SK-N-SH (cell line): ENCODE data around the gene TP53BP2. TPM values are rescaled to one million over a fixed set of nuclear protein-coding genes. Genes with fewer than 3 reads are reported as not detected.
"Not testable (repeated sequence)": the region's sequence is repeated elsewhere in the genome, so short reads cannot be mapped to it uniquely, and the experiment has no call there.

Experiments used
- CTCF ChIA-PET: fragments of 300-600, 350-600 bp; formaldehyde crosslinking; extraction: SDS; loops from one replicate; lab custom pipeline; 2021; lab: Yijun Ruan, JAX
- POLR2A ChIA-PET: fragments of 350-600 bp; sonication (Branson Sonifier 250); formaldehyde crosslinking; extraction: SDS; loops from one replicate; lab custom pipeline; 2020; ENCODE audit warnings: antibody characterized with exemption, inconsistent platforms; lab: Yijun Ruan, JAX
- DNase-seq: peaks from one replicate; pipeline ENCODE4 v3.0.0; 2012
- H2AFZ ChIP-seq: fragments of 200-600 bp; sonication (generic); 2 replicates; pipeline ENCODE4 v1.8.1; 2016; ENCODE audit warnings: antibody characterized with exemption, mild to moderate bottlenecking, low read depth
- H3F3A ChIP-seq: fragments of 200-600 bp; sonication (generic); replicated peaks from 2 replicates; pipeline ENCODE3; 2016; ENCODE audit warnings: antibody characterized with exemption, mild to moderate bottlenecking; ENCODE audit not compliant: insufficient read depth
- H3K27ac ChIP-seq, 2 experiments: fragments of 200-500 bp in 1 of 2; fragments of 200-600 bp in 1 of 2; sonication (Bioruptor generic) in 1 of 2; sonication (generic), shearing (Covaris generic) in 1 of 2; 2 replicates each; pipeline versions ENCODE4 v1.5.1 to v1.6.1; 2014 to 2016; ENCODE audit warnings: low read depth in 2 of 2, inconsistent platforms in 1 of 2, low read length in 1 of 2, mild to moderate bottlenecking in 1 of 2, mixed read lengths in 1 of 2
- H3K27me3 ChIP-seq: fragments of 200-600 bp; sonication (generic), shearing (Covaris generic); 2 replicates; pipeline ENCODE4 v1.6.1; 2016; ENCODE audit warnings: mixed run types; ENCODE audit not compliant: insufficient read depth
- H3K36me3 ChIP-seq, 2 experiments: fragments of 200-500 bp in 1 of 2; fragments of 200-600 bp in 1 of 2; sonication (Bioruptor generic) in 1 of 2; sonication (generic) in 1 of 2; replicated peaks in 1 of 2; 2 replicates each; pipeline versions ENCODE3 to v1.5.1; 2014 to 2016; ENCODE audit warnings: low read length in 1 of 2, mild to moderate bottlenecking in 1 of 2; ENCODE audit not compliant: insufficient read depth in 2 of 2, control insufficient read depth in 1 of 2
- H3K4me1 ChIP-seq, 2 experiments: fragments of 200-500 bp in 1 of 2; fragments of 200-600 bp in 1 of 2; sonication (Bioruptor generic) in 1 of 2; sonication (generic), shearing (Covaris generic) in 1 of 2; 2 replicates each; pipeline versions ENCODE4 v1.5.1 to v1.6.1; 2014 to 2016; ENCODE audit warnings: low read depth in 1 of 2, low read length in 1 of 2, mixed run types in 1 of 2; ENCODE audit not compliant: insufficient read depth in 2 of 2, control insufficient read depth in 1 of 2
- H3K4me2 ChIP-seq: fragments of 200-600 bp; sonication (generic), shearing (Covaris generic); 2 replicates; pipeline ENCODE4 v1.6.1; 2017; ENCODE audit warnings: mixed run types
- H3K4me3 ChIP-seq, 2 experiments: fragments of 200-500 bp in 1 of 2; fragments of 200-600 bp in 1 of 2; sonication (Bioruptor generic) in 1 of 2; sonication (generic), shearing (Covaris generic) in 1 of 2; 2 replicates each; pipeline versions ENCODE4 v1.5.1 to v1.8.1; 2014 to 2016; ENCODE audit warnings: low read depth in 2 of 2, inconsistent platforms in 1 of 2, low read length in 1 of 2, mild to moderate bottlenecking in 1 of 2, mixed read lengths in 1 of 2, moderate library complexity in 1 of 2
- H3K79me2 ChIP-seq: fragments of 200-600 bp; sonication (generic); 2 replicates; pipeline ENCODE4 v1.8.1; 2017; ENCODE audit warnings: mild to moderate bottlenecking; ENCODE audit not compliant: insufficient read depth
- H3K9ac ChIP-seq: fragments of 200-600 bp; sonication (generic); 2 replicates; pipeline ENCODE4 v1.6.1; 2017; ENCODE audit warnings: mixed run types
- H3K9me2 ChIP-seq: fragments of 200-600 bp; sonication (generic); 2 replicates; pipeline ENCODE4 v1.6.1; 2017; ENCODE audit warnings: mixed run types
- H3K9me3 ChIP-seq: fragments of 200-600 bp; sonication (generic); 2 replicates; pipeline ENCODE4 v1.6.1; 2017; ENCODE audit warnings: mixed run types, mild to moderate bottlenecking, moderate library complexity
- H4K20me1 ChIP-seq: fragments of 200-600 bp; sonication (generic); 2 replicates; pipeline ENCODE4 v1.6.1; 2017; ENCODE audit warnings: mild to moderate bottlenecking, mixed run types; ENCODE audit not compliant: insufficient read depth
- ELF1 ChIP-seq: IDR thresholded peaks from 2 replicates; pipeline ENCODE4 v1.4.0; 2012
- FOXJ3 ChIP-seq: sonication (generic); formaldehyde crosslinking; IDR thresholded peaks from 2 replicates; pipeline ENCODE4 v1.5.1; 2020; ENCODE audit warnings: mild to moderate bottlenecking, missing genetic modification reagents
- GABPA ChIP-seq: IDR thresholded peaks from 2 replicates; pipeline ENCODE4 v1.4.0; 2012; ENCODE audit warnings: low read depth, mild to moderate bottlenecking
- MEF2A ChIP-seq: IDR thresholded peaks from 2 replicates; pipeline ENCODE4 v1.4.0; 2012; ENCODE audit warnings: low read depth, borderline replicate concordance
- MXI1 ChIP-seq: IDR thresholded peaks from 2 replicates; pipeline ENCODE4 v1.6.1; 2012; ENCODE audit warnings: mild to moderate bottlenecking, low read depth, low read length, improper control_type of control experiment
- NFIC ChIP-seq: IDR thresholded peaks from 2 replicates; pipeline ENCODE4 v1.4.0; 2012; ENCODE audit warnings: borderline replicate concordance
- POLR2AphosphoS5 ChIP-seq: IDR thresholded peaks from 2 replicates; pipeline ENCODE4 v1.6.1; 2012; ENCODE audit warnings: low read depth, low read length
- RAD21 ChIP-seq: IDR thresholded peaks from 2 replicates; pipeline ENCODE4 v1.6.1; 2012; ENCODE audit warnings: mild to moderate bottlenecking, low read length
- RFX5 ChIP-seq: IDR thresholded peaks from 2 replicates; pipeline ENCODE4 v1.6.1; 2012; ENCODE audit warnings: mild to moderate bottlenecking, improper control_type of control experiment, low read length
- RXRA ChIP-seq: IDR thresholded peaks from 2 replicates; pipeline ENCODE4 v1.4.0; 2012; ENCODE audit warnings: low read depth, mild to moderate bottlenecking, borderline replicate concordance
- TCF12 ChIP-seq: IDR thresholded peaks from 2 replicates; pipeline ENCODE4 v1.4.0; 2012
- TEAD4 ChIP-seq: IDR thresholded peaks from 2 replicates; pipeline ENCODE4 v1.4.0; 2012; ENCODE audit warnings: mild to moderate bottlenecking, borderline replicate concordance; ENCODE audit not compliant: insufficient read depth
- USF1 ChIP-seq: IDR thresholded peaks from 2 replicates; pipeline ENCODE4 v1.4.0; 2012; ENCODE audit warnings: low read depth, borderline replicate concordance
- WGBS: methylation state at CpG from one replicate; pipeline ENCODE4 v1.1.6; 2017; ENCODE audit warnings: low lambda C conversion rate; 5-methylcytosine and 5-hydroxymethylcytosine counted together
- polyA plus RNA-seq, 3 experiments: library from polyadenylated mRNA; depleted of rRNA; stranded (reverse); fragments of >200 nt; gene quantifications; 2 replicates each; pipeline ENCODE4 v1.2.3, GENCODE V29; 2012
- TF ChIP-seq, protein P1 (sequence below): fragments of 150-350 bp; IDR thresholded peaks from 2 replicates; pipeline ENCODE4 v1.6.1; 2016; ENCODE audit warnings: mild to moderate bottlenecking, low read depth, low read length
- TF ChIP-seq, protein P2 (sequence below): fragments of 200-600 bp; sonication (generic); IDR thresholded peaks from 2 replicates; pipeline ENCODE4 v1.6.1; 2017; ENCODE audit warnings: antibody characterized with exemption, mild to moderate bottlenecking, moderate library complexity
- TF ChIP-seq, protein P3 (sequence below): IDR thresholded peaks from 2 replicates; pipeline ENCODE4 v1.4.0; 2012; ENCODE audit warnings: low read depth, borderline replicate concordance

The TP53BP2 gene
- polyA plus RNA-seq, 1 of the 3 experiments (the other 2 are of a cell fraction), result 11.4 TPM

GRCh38 chr1:223820515-223820858, 25.3 kb downstream of the TP53BP2 start:
- Histone ChIP-seq H2AFZ (no peak overlapping the region), H3K9ac (no peak overlapping the region), H4K20me1 (peaks cover 17% of the 10 kb centered on the region), H3K36me3 (peaks cover 3 to 15% of the 10 kb centered on the region in 2 experiments), H3K27me3 (no peaks in the 10 kb centered on the region), H3K4me3 (no peak overlapping the region), H3F3A (no peaks in the 10 kb centered on the region), H3K9me2 (no peaks in the 10 kb centered on the region), H3K27ac (no peak overlapping the region; a peak in 1 of 4 replicates), H3K79me2 (peaks cover 82% of the 10 kb centered on the region), H3K4me2 (no peak overlapping the region), H3K9me3 (no peaks in the 10 kb centered on the region), H3K4me1 (peaks cover 0 to 15% of the 10 kb centered on the region in 2 experiments; a peak in 1 of 4 replicates)
- DNase-seq, result no peak
- CTCF ChIA-PET, result interaction anchor here (1.1 to 3.1 kb wide), 4 partner anchors 8 to 230 kb away, joined by 3 to 13 read pairs (median 5); partner anchors contain the start of gene TP53BP2
- 94% methylated on average over 2 of the region's 2 CpGs for WGBS
- no peak for TF ChIP-seq RAD21
- TF ChIP-seq, protein P1, sequence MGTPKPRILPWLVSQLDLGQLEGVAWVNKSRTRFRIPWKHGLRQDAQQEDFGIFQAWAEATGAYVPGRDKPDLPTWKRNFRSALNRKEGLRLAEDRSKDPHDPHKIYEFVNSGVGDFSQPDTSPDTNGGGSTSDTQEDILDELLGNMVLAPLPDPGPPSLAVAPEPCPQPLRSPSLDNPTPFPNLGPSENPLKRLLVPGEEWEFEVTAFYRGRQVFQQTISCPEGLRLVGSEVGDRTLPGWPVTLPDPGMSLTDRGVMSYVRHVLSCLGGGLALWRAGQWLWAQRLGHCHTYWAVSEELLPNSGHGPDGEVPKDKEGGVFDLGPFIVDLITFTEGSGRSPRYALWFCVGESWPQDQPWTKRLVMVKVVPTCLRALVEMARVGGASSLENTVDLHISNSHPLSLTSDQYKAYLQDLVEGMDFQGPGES, result no peak
- TF ChIP-seq POLR2AphosphoS5, result no peak
- TF ChIP-seq MEF2A, result no peak
- no peak for TF ChIP-seq TEAD4
- no peak for TF ChIP-seq GABPA
- TF ChIP-seq USF1, result no peak
- TF ChIP-seq TCF12, result no peak
- TF ChIP-seq MXI1, result no peak
- TF ChIP-seq FOXJ3 (CRISPR knock-in tag), result no peak
- no peak for TF ChIP-seq NFIC
- no peak for TF ChIP-seq RFX5
- no peak for TF ChIP-seq RXRA
- POLR2A ChIA-PET, result no interaction called here

- no peaks in the 10 kb centered on the region for H3K9me3 ChIP-seq
- H4K20me1 ChIP-seq, result peaks cover 13% of the 10 kb centered on the region; the same call in 1 of the 2 replicates
- no peak overlapping the region for H3K4me2 ChIP-seq
- H3F3A ChIP-seq, result no peaks in the 10 kb centered on the region
- TF ChIP-seq MEF2A (no peak), ELF1 (no peak), TEAD4 (no peak), FOXJ3 (CRISPR knock-in tag) (no peak), GABPA (no peak)
- TF ChIP-seq, protein P2, sequence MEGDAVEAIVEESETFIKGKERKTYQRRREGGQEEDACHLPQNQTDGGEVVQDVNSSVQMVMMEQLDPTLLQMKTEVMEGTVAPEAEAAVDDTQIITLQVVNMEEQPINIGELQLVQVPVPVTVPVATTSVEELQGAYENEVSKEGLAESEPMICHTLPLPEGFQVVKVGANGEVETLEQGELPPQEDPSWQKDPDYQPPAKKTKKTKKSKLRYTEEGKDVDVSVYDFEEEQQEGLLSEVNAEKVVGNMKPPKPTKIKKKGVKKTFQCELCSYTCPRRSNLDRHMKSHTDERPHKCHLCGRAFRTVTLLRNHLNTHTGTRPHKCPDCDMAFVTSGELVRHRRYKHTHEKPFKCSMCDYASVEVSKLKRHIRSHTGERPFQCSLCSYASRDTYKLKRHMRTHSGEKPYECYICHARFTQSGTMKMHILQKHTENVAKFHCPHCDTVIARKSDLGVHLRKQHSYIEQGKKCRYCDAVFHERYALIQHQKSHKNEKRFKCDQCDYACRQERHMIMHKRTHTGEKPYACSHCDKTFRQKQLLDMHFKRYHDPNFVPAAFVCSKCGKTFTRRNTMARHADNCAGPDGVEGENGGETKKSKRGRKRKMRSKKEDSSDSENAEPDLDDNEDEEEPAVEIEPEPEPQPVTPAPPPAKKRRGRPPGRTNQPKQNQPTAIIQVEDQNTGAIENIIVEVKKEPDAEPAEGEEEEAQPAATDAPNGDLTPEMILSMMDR, result no peak
- TF ChIP-seq, protein P3, sequence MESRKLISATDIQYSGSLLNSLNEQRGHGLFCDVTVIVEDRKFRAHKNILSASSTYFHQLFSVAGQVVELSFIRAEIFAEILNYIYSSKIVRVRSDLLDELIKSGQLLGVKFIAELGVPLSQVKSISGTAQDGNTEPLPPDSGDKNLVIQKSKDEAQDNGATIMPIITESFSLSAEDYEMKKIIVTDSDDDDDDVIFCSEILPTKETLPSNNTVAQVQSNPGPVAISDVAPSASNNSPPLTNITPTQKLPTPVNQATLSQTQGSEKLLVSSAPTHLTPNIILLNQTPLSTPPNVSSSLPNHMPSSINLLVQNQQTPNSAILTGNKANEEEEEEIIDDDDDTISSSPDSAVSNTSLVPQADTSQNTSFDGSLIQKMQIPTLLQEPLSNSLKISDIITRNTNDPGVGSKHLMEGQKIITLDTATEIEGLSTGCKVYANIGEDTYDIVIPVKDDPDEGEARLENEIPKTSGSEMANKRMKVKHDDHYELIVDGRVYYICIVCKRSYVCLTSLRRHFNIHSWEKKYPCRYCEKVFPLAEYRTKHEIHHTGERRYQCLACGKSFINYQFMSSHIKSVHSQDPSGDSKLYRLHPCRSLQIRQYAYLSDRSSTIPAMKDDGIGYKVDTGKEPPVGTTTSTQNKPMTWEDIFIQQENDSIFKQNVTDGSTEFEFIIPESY, result no peak
- TF ChIP-seq, all 33 proteins: peak for 0
- Histone ChIP-seq H3K27ac (peak overlapping the region in 1 of 2 experiments; percentile 6; a peak in 1 of 4 replicates), H3K4me3 (no peak overlapping the region), H3K79me2 (peaks cover 82% of the 10 kb centered on the region), H3K4me1 (peaks cover 0 to 15% of the 10 kb centered on the region in 2 experiments; a peak in 1 of 4 replicates), H2AFZ (no peak overlapping the region), H3K27me3 (no peaks in the 10 kb centered on the region), H3K9ac (no peak overlapping the region), H3K36me3 (peaks cover 3 to 15% of the 10 kb centered on the region in 2 experiments), H3K9me2 (no peaks in the 10 kb centered on the region)
- DNase-seq, result no peak
- WGBS, result 86% methylated on average over 4 of the region's 4 CpGs
- CTCF ChIA-PET, result interaction anchor here (1.1 to 3.1 kb wide), 3 partner anchors 8 to 231 kb away, joined by 3 to 13 read pairs (median 3); partner anchors contain the start of gene TP53BP2
- POLR2A ChIA-PET, result no interaction called here
Measured at GRCh38 chr1:223819730-223820514, 25.8 kb downstream of the TP53BP2 start.

- H3K27ac ChIP-seq, H3K4me3 ChIP-seq, H3K9me2 ChIP-seq, H3K4me1 ChIP-seq, H3K27me3 ChIP-seq, H3K9ac ChIP-seq, H4K20me1 ChIP-seq, H2AFZ ChIP-seq, H3K9me3 ChIP-seq, H3K4me2 ChIP-seq, H3F3A ChIP-seq, POLR2A ChIA-PET, CTCF ChIA-PET, DNase-seq: not testable (repeated sequence)
- Histone ChIP-seq H3K79me2 (peaks cover 66% of the 10 kb centered on the region), H3K36me3 (peaks cover 10 to 27% of the 10 kb centered on the region in 2 experiments)
Measured at GRCh38 chr1:223817265-223817664, 28.5 kb downstream of the TP53BP2 start.
